Measurements from ENCODE around the gene NPM3. TPM values are rescaled to one million over a fixed set of nuclear protein-coding genes. Genes with fewer than 3 reads are reported as not detected.

NPM3 gene
- total and polyA plus RNA-seq, 2 of the 13 experiments (the other 11 are each of a cell fraction or from before 2014, with no cell fraction given), result 47.6 to 129 TPM

DNA sequence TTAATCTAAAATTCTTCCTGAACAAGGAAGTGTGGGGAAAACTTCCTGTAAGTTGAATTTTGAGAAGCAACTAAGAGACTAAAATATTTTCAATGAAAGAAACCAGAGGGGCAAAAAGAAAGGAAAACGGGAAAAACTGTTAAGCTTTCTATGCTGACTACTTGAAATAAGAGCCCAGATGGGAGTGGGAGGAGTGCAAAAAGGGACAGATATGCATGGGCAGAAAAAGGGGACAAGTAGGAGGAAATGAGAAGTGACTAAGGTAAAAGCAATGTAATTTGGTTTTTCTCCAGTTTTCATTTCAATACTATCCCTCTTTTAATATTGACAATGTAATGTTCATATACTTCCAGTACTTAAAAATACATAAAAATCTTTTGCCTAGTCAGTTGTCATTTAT is 23.9 kb upstream of the NPM3 start (continued):
- TF ChIP-seq ZNF709 (CRISPR knock-in tag; IDR thresholded peaks at IDR 0.05), result no peak
- TF ChIP-seq HMG20A (CRISPR knock-in tag; IDR thresholded peaks at IDR 0.05; ENCODE audit: borderline replicate concordance), result no peak
- TF ChIP-seq, protein P1, sequence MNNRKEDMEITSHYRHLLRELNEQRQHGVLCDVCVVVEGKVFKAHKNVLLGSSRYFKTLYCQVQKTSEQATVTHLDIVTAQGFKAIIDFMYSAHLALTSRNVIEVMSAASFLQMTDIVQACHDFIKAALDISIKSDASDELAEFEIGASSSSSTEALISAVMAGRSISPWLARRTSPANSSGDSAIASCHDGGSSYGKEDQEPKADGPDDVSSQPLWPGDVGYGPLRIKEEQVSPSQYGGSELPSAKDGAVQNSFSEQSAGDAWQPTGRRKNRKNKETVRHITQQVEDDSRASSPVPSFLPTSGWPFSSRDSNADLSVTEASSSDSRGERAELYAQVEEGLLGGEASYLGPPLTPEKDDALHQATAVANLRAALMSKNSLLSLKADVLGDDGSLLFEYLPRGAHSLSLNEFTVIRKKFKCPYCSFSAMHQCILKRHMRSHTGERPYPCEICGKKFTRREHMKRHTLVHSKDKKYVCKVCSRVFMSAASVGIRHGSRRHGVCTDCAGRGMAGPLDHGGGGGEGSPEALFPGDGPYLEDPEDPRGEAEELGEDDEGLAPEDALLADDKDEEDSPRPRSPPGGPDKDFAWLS (CRISPR knock-in tag; IDR thresholded peaks at IDR 0.05; ENCODE audit: borderline replicate concordance), result no peak
- no peak for TF ChIP-seq ZNF446 (CRISPR knock-in tag; IDR thresholded peaks at IDR 0.05)
- TF ChIP-seq ZNF792 (CRISPR knock-in tag; IDR thresholded peaks at IDR 0.05), result no peak
- no peak for TF ChIP-seq ZFP41 (CRISPR knock-in tag; IDR thresholded peaks at IDR 0.05; ENCODE audit: borderline replicate concordance)
- no peak for TF ChIP-seq HCFC1 (IDR thresholded peaks at IDR 0.05; ENCODE audit: low read depth, low read length)
- TF ChIP-seq TEAD2 (CRISPR knock-in tag; IDR thresholded peaks at IDR 0.05), result no peak

DNA sequence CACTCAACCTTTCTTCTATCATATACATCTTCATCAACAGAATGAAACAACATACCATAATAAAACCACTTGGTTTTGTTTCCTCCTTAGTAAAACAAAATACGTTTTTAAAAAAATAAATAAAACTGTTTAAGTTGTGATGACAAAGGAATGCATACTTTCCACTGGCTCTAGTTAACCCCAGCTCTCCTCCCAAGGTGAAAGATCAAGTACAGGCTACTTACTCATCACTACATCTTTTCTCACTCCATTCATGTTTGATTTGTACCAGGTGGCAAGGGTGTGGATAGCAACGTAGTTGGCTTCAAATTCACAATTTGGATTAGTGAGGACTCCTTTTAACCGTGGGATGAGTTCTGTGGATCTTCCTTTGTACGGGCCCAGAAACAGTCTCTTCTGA is 20.3 kb upstream of the NPM3 start:
- H3K79me2 ChIP-seq (ENCODE audit: insufficient read depth, low read length), result no peaks in the 10 kb centered on the region
- intact Hi-C loops (cut with micrococcal nuclease; ENCODE audit: unreplicated experiment) (no loop called here), in situ Hi-C loops (cut with HindIII; ENCODE audit: extremely low pct_ligation_motif_present, low pct_unique_long_range_greater_than_20kb) (no loop called here)

More for the DNA sequence above, 20.3 kb upstream of the NPM3 start:
- no peak overlapping the region for H3K27ac ChIP-seq (ENCODE audit: extremely low read length, insufficient read depth, low read length)
- H3K27me3 ChIP-seq (ENCODE audit: control insufficient read depth in 1 of 2, insufficient read depth in 2 of 2, low read length in 2 of 2), result no peaks in the 10 kb centered on the region
- ATAC-seq, result no peak
- no TSS peak for BruUV-seq (replicated peaks)
- H3K9me3 ChIP-seq (ENCODE audit: low read length), result no peaks in the 10 kb centered on the region
- 95% methylated on average over 4 of the region's 4 CpGs for WGBS (ENCODE audit: low lambda C conversion rate)
- no peak overlapping the region for H3K9ac ChIP-seq (ENCODE audit: insufficient read depth, low read depth, low read length)
- no peak for DNase-seq (ENCODE audit: low spot score)
- no peak overlapping the region for H3K4me2 ChIP-seq (ENCODE audit: low read depth, low read length)
- TF ChIP-seq ZFP41 (CRISPR knock-in tag; IDR thresholded peaks at IDR 0.05; ENCODE audit: borderline replicate concordance), result no peak
- TF ChIP-seq, protein P2, sequence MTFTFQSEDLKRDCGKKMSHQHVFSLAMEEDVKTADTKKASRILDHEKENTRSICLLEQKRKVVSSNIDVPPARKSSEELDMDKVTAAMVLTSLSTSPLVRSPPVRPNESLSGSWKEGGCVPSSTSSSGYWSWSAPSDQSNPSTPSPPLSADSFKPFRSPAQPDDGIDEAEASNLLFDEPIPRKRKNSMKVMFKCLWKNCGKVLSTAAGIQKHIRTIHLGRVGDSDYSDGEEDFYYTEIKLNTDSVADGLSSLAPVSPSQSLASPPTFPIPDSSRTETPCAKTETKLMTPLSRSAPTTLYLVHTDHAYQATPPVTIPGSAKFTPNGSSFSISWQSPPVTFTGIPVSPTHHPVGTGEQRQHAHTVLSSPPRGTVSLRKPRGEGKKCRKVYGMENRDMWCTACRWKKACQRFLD (CRISPR knock-in tag; IDR thresholded peaks at IDR 0.05; ENCODE audit: borderline replicate concordance), result no peak
- TF ChIP-seq, protein P3, sequence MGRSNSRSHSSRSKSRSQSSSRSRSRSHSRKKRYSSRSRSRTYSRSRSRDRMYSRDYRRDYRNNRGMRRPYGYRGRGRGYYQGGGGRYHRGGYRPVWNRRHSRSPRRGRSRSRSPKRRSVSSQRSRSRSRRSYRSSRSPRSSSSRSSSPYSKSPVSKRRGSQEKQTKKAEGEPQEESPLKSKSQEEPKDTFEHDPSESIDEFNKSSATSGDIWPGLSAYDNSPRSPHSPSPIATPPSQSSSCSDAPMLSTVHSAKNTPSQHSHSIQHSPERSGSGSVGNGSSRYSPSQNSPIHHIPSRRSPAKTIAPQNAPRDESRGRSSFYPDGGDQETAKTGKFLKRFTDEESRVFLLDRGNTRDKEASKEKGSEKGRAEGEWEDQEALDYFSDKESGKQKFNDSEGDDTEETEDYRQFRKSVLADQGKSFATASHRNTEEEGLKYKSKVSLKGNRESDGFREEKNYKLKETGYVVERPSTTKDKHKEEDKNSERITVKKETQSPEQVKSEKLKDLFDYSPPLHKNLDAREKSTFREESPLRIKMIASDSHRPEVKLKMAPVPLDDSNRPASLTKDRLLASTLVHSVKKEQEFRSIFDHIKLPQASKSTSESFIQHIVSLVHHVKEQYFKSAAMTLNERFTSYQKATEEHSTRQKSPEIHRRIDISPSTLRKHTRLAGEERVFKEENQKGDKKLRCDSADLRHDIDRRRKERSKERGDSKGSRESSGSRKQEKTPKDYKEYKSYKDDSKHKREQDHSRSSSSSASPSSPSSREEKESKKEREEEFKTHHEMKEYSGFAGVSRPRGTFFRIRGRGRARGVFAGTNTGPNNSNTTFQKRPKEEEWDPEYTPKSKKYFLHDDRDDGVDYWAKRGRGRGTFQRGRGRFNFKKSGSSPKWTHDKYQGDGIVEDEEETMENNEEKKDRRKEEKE (IDR thresholded peaks at IDR 0.05), result no peak
- ChIA-PET POLR2A (no interaction called here), CTCF (ENCODE audit: low intra/inter-chr PET ratio, low total read pairs) (no interaction called here)
- H4K20me1 ChIP-seq (ENCODE audit: insufficient read depth, low read length), result no peaks in the 10 kb centered on the region
- no peaks in the 10 kb centered on the region for H3K4me1 ChIP-seq (ENCODE audit: insufficient read depth, low read length)
- peaks cover 20 to 76% of the 10 kb centered on the region in 2 experiments for H3K36me3 ChIP-seq (replicated peaks in 1 of 2; ENCODE audit: control insufficient read depth in 1 of 2, insufficient read depth in 2 of 2, low read length in 2 of 2)
- H2AFZ ChIP-seq (ENCODE audit: low read length), result no peak overlapping the region
- H3K4me3 ChIP-seq (replicated peaks in 1 of 3; ENCODE audit: insufficient read depth in 1 of 3, low read depth in 2 of 3, low read length in 3 of 3), result no peak overlapping the region
- FAIRE-seq, result no peak

Data from HepG2 (cell line).